Adrenal gland (tissue), 5 donors: ENCODE results near the gene ARF1.

Source experiments
- POLR2A ChIP-seq, 2 donors: fragments of 450-650 bp; IDR thresholded peaks; one replicate each; pipeline ENCODE4 v1.6.1; 2017; ENCODE audit warnings: antibody characterized with exemption in 2 of 2, mild to moderate bottlenecking in 2 of 2, moderate library complexity in 1 of 2
- TF ChIP-seq, protein P1 (sequence below), 6 experiments: fragments of 450-650 bp in 4 of 6; fragments of 200-600 bp in 2 of 6; sonication (generic) in 1 of 6; IDR thresholded peaks; 1 replicate in 5 of 6; 2 replicates in 1 of 6; pipeline versions ENCODE4 v1.5.1 to v1.8.0; 2016 to 2021; ENCODE audit warnings: antibody characterized with exemption in 6 of 6, mild to moderate bottlenecking in 2 of 6, moderate library complexity in 1 of 6
- donor health status: DM: no; HTN: no; CAD: no.

DNA sequence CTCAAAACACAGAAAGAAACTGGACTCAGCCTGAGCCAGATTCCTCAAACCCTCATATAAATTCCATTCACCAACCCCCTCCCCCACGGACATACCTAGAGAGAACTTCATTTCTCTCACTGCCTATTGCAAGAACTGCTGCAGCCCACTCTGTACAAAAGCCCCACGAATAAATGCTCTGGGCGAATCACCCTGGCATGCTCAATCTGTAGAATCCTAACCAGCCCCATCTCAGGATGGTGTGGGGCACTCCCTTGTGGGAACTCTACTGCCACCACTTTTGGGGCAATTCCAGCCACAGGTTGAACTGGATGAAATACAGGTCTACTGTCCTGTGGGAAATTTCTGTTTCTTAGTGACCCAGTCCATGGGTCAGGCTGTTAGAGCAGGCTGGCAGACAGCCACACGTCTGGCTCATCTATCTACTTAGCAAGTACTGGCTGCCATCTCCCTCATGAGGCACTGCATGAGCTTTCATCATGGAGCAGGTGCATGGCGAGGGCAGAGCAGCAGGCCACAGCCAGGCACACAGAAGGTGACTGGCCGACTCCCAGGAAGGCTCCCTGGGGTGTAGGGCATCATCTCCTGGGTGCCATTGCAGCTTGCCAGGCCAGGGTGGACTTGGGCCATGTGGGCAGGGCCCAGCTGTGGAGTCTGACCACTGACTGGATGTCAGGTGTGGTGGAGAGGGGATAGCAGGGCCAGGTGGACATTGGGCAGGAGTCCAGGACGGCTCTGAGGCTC is 22.2 kb downstream of the ARF1 start:
- no peak for TF ChIP-seq POLR2A (IDR thresholded peaks at IDR 0.05)
- TF ChIP-seq, protein P1, sequence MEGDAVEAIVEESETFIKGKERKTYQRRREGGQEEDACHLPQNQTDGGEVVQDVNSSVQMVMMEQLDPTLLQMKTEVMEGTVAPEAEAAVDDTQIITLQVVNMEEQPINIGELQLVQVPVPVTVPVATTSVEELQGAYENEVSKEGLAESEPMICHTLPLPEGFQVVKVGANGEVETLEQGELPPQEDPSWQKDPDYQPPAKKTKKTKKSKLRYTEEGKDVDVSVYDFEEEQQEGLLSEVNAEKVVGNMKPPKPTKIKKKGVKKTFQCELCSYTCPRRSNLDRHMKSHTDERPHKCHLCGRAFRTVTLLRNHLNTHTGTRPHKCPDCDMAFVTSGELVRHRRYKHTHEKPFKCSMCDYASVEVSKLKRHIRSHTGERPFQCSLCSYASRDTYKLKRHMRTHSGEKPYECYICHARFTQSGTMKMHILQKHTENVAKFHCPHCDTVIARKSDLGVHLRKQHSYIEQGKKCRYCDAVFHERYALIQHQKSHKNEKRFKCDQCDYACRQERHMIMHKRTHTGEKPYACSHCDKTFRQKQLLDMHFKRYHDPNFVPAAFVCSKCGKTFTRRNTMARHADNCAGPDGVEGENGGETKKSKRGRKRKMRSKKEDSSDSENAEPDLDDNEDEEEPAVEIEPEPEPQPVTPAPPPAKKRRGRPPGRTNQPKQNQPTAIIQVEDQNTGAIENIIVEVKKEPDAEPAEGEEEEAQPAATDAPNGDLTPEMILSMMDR (IDR thresholded peaks at IDR 0.05) = no peak
